Measurements from ENCODE around the gene ADD1.

The ADD1 gene

GRCh38 chr4:2843263-2843940 is at the start of gene ADD1:
Gene ADD1, plus strand, starts transcription at chr4:2843844. Its CDS starts 32,072 bp downstream, at chr4:2875916.
- peak; percentile 87 for DNase-seq

GRCh38 chr4:2794486-2795299 is 49.0 kb upstream of the ADD1 start:
- DNase-seq: no peak

- DNase-seq: no peak
Measured at GRCh38 chr4:2795300-2795892, 48.2 kb upstream of the ADD1 start.

GRCh38 chr4:2795893-2796848 is 47.5 kb upstream of the ADD1 start:
- DNase-seq: peak; percentile 30

GRCh38 chr4:2796849-2797544 is 46.6 kb upstream of the ADD1 start:
- no peak for DNase-seq

GRCh38 chr4:2797545-2798305 is 45.9 kb upstream of the ADD1 start:
- DNase-seq: no peak

GRCh38 chr4:2798399-2799223 is 45.0 kb upstream of the ADD1 start:
- DNase-seq: peak; percentile 77

GRCh38 chr4:2799224-2799911 is 44.3 kb upstream of the ADD1 start:
- DNase-seq: no peak

GRCh38 chr4:2799971-2800690 is 43.5 kb upstream of the ADD1 start:
- no peak for DNase-seq

- DNase-seq: no peak
Measured at GRCh38 chr4:2800691-2801596, 42.7 kb upstream of the ADD1 start.

- no peak for DNase-seq
Measured at GRCh38 chr4:2802618-2803531, 40.8 kb upstream of the ADD1 start.

- DNase-seq: no peak
Measured at GRCh38 chr4:2803624-2804448, 39.8 kb upstream of the ADD1 start.

- no peak for DNase-seq
Measured at GRCh38 chr4:2804449-2804972, 39.1 kb upstream of the ADD1 start.

GRCh38 chr4:2804973-2805501 is 38.6 kb upstream of the ADD1 start:
- no peak for DNase-seq

- no peak for DNase-seq
Measured at GRCh38 chr4:2805712-2806389, 37.8 kb upstream of the ADD1 start.
